MM.1S (cell line): ENCODE measurements around the gene MCEE.

Experiments
- CTCF ChIP-seq: fragments of 300-600 bp; sonication (generic); IDR thresholded peaks from 2 replicates; pipeline ENCODE4 v1.5.1; 2016; ENCODE audit warnings: antibody characterized with exemption, low read length, mixed read lengths
- EZH2 ChIP-seq: fragments of 300-600 bp; sonication (generic); optimal IDR thresholded peaks from 2 replicates; pipeline ENCODE3; 2017; ENCODE audit warnings: low read depth, mild to moderate bottlenecking, antibody characterized with exemption, low read length, mixed read lengths
- EZH2phosphoT487 ChIP-seq: fragments of 300-600 bp; sonication (generic); IDR thresholded peaks from 2 replicates; pipeline ENCODE4 v1.6.1; 2018; ENCODE audit warnings: antibody characterized with exemption, low read length

DNA sequence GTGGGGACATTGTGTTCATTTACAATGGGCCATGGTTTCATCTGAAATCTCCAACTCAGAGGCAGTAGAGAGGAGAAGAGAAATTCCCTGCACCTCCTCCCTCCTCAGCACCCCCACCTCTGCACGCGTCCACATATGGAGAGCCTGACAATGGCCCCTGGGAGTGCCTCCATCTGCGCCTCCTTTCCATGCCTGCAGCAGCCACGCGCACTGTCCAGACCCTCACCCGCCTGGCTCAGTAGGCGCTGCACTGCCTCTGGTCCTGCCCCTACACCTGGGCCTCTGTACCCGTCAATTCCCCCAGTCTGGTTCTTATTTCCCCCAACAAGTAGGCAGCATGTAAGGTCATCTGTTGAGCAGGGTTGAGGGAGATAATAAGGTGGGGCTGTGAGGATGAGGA lies 24.2 kb upstream of the MCEE start:
- no peak for TF ChIP-seq CTCF
- no peak for TF ChIP-seq EZH2
- no peak for TF ChIP-seq EZH2phosphoT487
